COR-L47 (cell line): ENCODE results near the gene TRERF1.
A peak's percentile ranks its signal among the peaks of the same experiment; 100 is the strongest.
"Not testable (repeated sequence)": the region's sequence is repeated elsewhere in the genome, so short reads cannot be mapped to it uniquely, and the experiment has no call there.

Experiments used
- DNase-seq: peaks from one replicate; lab custom pipeline; 2025; lab: John Stamatoyannopoulos, UW

TRERF1 gene

DNA sequence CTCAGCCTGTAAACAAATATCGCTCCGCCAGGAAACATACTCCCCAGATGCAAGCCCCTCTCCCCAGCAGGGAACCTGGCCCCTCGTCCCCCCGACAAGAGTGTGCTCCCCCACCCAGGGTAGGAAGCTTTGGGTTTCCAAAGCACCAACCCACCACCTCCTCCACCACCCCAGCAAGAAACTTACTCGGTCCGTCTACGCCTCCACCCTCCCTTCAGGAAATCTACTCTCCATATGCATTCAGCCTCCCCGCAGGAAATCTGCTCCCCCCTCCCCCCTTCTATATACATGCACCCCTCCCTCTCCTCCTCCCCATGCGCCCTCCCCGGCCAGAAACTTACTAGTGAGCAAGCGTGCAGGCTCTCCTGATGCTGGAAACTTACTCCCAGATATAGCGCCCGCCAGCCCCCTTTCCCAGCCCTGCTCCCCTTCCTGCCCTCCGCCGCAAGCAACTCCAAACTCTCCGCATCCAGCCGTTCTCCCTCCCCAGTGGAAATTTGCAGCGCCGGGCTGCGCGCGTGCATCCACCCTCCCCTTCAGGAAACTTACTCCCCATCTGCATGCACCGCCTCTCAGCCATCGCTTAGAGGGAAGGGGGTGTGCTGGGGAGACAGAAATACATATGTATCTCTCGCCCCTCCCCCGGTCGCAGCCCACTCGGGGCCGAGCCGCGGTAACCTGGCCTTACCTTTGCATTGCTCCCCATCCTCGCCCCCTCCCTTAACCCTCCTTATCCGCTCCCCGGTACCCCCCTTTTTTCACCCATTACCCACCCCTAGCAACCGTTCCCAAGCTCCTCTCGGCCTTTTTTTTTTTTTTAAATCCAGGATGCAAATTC lies at the start of gene TRERF1:
TSS of gene TRERF1 (minus strand) at position 594 of the 838 bp plus-strand sequence. CDS start 182,336 bp downstream, outside the sequence.
- peak; percentile 76 for DNase-seq

DNA sequence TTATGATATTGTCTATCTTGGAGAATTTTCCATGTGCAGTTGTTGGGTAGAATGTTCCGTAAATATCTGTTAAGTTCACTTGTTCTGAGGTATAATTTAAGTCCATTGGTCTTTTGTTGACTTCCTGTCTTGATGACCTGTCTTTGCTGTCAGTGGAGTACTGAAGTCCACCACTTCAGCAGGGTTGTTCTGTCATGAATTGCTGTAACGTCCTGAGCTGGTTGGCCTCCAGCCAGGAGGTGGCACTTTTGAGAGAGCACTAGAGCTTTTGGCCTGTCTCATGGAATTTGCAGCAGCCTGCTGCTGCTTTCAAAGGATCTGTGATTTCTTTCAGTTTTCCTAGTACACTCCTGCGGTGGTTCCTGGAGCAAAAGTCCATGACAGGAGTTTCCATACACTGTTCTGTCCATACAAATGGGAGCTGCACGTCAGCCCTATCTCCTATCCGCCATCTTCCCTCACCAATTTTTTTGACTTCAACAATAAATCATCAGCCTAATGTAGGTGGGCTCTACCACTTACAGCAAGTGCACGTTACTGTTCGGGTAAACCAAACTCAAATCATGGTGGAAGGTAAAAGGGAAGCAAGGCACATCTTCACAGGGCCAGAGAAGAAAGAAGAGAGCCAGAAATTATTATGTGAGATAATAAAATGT lies 46.9 kb upstream of the TRERF1 start:
- no peak for DNase-seq

DNA sequence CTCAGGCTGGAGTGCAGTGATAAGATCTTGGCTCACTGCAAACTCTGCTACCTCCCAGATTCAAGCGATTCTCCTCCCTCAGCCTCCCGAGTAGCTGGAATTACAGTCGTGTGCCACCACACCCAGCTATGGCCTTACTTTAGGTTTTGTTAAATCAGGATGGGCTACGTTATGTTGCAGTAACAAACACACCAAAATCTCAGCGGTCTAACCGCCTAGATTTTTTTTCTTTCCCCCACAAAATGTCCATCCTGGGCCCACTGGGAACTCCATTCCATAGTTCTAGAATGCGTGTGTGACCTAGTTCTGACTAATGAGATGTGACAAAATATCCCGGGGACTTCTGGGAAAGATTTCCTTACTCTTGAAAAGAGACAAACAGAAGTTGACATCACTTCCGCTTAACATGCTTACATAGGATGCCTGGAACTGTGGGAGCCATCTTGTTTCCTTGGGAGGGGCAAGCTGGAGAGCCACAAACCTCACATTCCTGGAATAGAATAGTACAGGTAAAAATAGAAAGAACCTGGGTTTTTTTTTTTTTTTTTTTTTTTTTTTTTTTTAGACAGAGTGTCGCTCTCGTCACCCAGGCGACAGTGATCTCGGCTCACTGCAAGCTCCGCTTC lies 42.3 kb upstream of the TRERF1 start:
- no peak for DNase-seq

- DNase-seq: no peak
Observed at GRCh38 chr6:42488129-42488528, 36.4 kb upstream of the TRERF1 start.

- DNase-seq: no peak
Observed at GRCh38 chr6:42484261-42484660, 32.5 kb upstream of the TRERF1 start.

- no peak for DNase-seq
Observed at GRCh38 chr6:42482174-42482573, 30.4 kb upstream of the TRERF1 start.

DNA sequence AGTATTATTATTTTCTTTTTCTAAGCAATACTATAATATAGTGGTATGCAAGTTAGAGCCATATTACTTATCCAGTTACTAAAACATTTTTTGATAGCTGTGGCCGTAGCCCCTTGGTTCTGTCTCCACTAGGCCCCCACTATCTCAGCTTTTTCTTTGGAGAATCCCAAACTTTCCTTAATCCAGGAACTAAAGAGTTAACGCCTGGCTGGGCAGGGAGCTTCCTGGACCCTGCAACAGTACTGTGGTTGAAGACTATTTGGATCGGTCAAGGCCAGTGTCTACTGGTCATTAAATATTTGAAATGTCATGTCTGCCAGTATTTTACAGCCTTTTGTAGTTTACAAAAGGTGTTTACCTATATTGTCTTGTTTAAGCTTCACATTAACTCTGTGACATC lies 20.0 kb upstream of the TRERF1 start:
- DNase-seq: no peak

GRCh38 chr6:42471142-42471541 lies 19.4 kb upstream of the TRERF1 start:
- no peak for DNase-seq

DNA sequence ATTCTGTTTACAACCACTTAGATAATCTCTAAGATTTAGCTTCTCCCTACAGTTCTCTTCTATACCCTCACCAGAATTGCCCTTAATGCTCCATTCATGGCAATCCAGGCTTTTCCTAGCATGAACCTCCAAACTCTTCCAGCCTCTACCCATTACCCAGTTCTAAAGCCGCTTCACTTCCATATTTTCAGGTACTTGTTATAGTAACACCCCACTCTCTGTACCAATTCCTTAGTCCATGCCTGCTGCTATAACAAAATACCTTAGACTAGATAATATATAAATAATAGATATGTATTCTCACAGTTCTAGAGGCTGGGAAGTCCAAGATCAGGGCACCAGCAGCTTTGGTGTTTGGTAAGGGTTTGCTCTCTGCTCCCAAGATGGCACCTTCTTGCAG lies 16.5 kb upstream of the TRERF1 start:
- no peak for DNase-seq

DNA sequence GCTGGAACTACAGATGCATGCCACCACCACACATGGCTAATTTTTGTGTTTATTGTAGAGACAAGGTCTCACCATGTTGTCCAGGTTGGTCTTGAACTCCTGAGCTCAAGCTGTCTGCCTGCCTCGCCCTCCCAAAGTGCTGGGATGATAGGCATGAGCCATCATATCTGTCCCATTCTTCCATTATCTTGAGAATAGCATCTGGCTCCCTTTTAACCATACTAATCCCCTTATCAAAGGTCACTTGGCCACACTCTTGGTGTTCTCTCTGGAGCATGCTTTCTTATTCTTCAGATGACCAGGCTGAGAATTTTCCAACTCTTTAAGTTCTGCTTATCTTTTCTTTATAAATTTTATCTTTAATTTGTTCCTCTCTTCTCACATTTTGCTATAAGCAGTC lies 15.9 kb upstream of the TRERF1 start:
- DNase-seq: no peak

GRCh38 chr6:42466470-42466869 lies 14.7 kb upstream of the TRERF1 start:
- not testable (repeated sequence) for DNase-seq

GRCh38 chr6:42462474-42462972 lies 10.8 kb upstream of the TRERF1 start:
- no peak for DNase-seq

DNA sequence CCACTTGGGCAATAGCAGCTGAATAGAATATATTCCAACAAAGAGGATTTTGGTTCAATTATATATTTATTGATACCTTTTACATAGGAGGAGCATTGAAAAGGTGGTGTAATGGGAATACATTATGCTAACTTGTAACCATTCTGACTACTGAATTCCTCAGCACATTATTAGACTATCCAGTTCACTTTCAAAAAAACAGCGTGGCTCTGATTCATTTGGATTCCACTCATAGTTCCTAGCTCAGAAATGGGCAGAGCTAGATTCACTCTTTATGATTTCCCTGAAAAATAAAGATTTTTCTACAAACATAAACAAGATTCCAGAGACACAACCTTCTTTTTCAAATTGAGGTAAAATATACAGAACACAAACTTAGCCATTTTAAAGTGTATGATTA lies 9.2 kb upstream of the TRERF1 start:
- no peak for DNase-seq

- no peak for DNase-seq
Observed at GRCh38 chr6:42459888-42460287, 8.2 kb upstream of the TRERF1 start.

DNA sequence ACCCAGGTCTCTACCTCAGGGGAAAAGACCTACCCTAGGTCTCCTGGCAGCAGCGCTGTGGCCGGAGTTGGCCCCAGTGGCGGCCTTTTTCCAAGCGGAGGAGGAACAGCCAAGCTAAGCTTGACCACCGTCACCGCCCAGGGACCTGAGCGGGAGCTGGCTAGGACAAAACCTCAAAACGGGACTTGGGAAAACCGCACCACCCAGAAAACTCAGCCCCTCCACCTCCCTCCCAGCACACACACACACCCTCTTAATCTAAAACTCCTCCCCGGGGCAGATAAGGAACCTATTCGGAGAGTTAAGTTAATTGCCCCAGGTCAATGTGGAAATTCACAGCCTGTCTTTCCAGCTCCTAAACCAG lies 2.7 kb upstream of the TRERF1 start:
- no peak for DNase-seq

- peak; percentile 8 for DNase-seq
Observed at GRCh38 chr6:42453654-42454427, 2.1 kb upstream of the TRERF1 start.

- DNase-seq: peak; percentile 91
Observed at GRCh38 chr6:42453031-42453653, 1.4 kb upstream of the TRERF1 start.

DNA sequence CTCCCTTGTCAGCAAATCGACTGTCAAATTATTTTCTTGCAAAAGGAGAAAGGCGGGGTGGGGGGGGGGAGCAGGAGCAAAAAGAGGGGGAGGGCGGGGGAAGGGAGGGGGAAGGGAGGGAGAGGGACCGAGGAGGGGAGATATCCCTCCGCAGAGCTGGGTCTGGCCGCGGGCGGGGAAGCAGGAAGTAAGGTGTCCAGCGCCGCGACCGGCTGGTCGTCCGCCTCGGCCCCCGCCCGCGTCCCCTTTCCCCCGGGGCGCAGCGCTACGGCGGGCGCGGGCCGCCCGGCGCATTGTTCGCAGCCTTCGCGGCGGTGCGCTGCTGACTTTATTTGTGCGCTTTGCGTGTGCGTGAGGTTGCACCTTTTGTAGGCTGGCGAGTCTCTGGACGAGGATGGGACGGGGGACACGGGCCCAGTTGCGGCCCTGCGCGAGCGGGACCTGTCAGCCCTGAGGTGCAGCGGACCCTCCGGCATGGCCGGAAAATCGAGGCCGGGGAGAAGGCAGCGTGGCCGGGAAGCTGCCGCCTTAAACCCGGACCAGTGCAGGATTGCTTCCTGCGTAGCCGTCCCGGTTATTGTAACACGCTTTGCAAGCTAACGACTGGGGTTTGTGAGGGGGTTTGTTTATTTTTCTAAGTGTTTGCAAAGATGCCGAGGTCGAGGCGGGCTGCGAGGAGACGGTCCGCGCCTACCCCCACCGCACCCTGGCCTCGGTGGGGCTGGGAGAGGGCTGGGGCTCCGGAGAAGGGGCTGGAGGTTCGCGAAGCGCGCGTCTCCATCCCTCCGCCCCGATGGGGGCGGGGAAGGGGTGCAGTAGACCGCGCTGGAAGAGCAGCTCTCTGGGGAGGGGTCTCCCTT lies 675 bp upstream of the TRERF1 start:
- DNase-seq: peak; percentile 81

DNA sequence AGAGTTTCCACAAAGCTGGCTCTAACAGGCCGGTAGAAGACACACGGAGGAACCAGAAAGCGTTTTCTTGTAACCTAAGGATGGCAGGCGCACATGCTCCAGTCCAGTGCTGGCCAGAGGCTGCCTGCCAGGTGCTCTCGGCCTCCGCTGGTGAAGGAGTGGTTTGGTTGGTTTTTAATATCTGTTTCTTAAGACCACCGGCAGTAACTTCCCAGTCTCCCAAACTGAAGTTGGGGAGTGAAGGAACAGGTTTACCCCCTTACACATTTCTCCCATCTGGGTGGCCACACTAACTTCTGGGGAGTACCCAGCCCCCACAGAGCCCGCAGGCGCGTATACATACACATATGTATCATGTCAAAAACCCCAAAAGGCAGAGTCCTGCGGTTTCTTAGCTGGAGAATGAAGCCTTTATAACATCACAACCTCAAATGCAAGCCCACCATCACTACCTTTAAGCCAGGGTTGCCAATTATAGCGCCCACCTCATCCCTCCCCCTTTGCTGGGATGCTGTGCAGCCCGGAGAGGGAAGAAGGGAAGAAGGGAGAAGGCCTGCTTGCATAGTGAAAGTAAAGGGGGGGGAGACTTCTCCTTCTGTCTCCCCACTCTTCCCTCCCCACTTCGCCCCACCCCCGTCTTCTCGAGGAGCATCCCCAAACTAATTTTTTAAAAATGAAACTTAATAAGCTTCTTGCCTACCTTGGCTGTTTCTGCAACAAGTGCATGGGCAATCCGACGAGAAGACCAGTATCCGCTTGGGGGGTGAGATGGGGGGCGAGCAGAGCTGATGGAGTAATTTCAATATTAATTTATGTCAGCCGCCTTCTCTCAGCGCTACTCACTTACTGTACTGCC lies 1.0 kb downstream of the TRERF1 start:
- no peak for DNase-seq
